GM21737 (cell line): ENCODE measurements around the gene FAM237A.

Source experiments
- ATAC-seq: cut with Tn5 transposase; IDR thresholded peaks from one replicate; pipeline ENCODE4 v1.9.1; 2021; ENCODE audit warnings: mild to moderate bottlenecking, moderate library complexity; ENCODE audit not compliant: unreplicated experiment

Gene FAM237A

GRCh38 chr2:206642075-206643025 lies at the start of gene FAM237A:
Gene FAM237A, plus strand, starts transcription at chr2:206642487. Its CDS starts 1,750 bp downstream, at chr2:206644237.
- ATAC-seq = no peak

GRCh38 chr2:206597717-206598218 lies 44.5 kb upstream of the FAM237A start:
- no peak for ATAC-seq

- ATAC-seq = no peak
Measured at GRCh38 chr2:206603243-206603642, 39.0 kb upstream of the FAM237A start.

GRCh38 chr2:206610451-206610850 lies 31.8 kb upstream of the FAM237A start:
- no peak for ATAC-seq

- no peak for ATAC-seq
Measured at GRCh38 chr2:206611191-206611590, 31.1 kb upstream of the FAM237A start.

GRCh38 chr2:206611736-206612135 lies 30.6 kb upstream of the FAM237A start:
- ATAC-seq = no peak

- ATAC-seq = no peak
Measured at GRCh38 chr2:206614811-206615210, 27.5 kb upstream of the FAM237A start.

GRCh38 chr2:206615417-206616089 lies 26.7 kb upstream of the FAM237A start:
- ATAC-seq = no peak

GRCh38 chr2:206616151-206616550 lies 26.1 kb upstream of the FAM237A start:
- no peak for ATAC-seq

- ATAC-seq = no peak
Measured at GRCh38 chr2:206619011-206619410, 23.3 kb upstream of the FAM237A start.

GRCh38 chr2:206626108-206626507 lies 16.2 kb upstream of the FAM237A start:
- no peak for ATAC-seq

- ATAC-seq = no peak
Measured at GRCh38 chr2:206627632-206628031, 14.7 kb upstream of the FAM237A start.

- ATAC-seq = no peak
Measured at GRCh38 chr2:206631340-206631739, 10.9 kb upstream of the FAM237A start.

- no peak for ATAC-seq
Measured at GRCh38 chr2:206635015-206635414, 7.3 kb upstream of the FAM237A start.

- ATAC-seq = no peak
Measured at GRCh38 chr2:206639636-206640035, 2.7 kb upstream of the FAM237A start.

- no peak for ATAC-seq
Measured at GRCh38 chr2:206641226-206641625, 1.1 kb upstream of the FAM237A start.

- no peak for ATAC-seq
Measured at GRCh38 chr2:206647985-206648384, 5.7 kb downstream of the FAM237A start.

GRCh38 chr2:206657087-206657486 lies 14.8 kb downstream of the FAM237A start:
- ATAC-seq = no peak

GRCh38 chr2:206665251-206665650 lies 23.0 kb downstream of the FAM237A start:
- ATAC-seq = no peak

- ATAC-seq = no peak
Measured at GRCh38 chr2:206670531-206671319, 28.4 kb downstream of the FAM237A start.

GRCh38 chr2:206683546-206683945 lies 41.3 kb downstream of the FAM237A start:
- ATAC-seq = no peak
